Endothelial cell of umbilical vein (primary cell): Measurements from ENCODE around the gene COPS6.

Experiments
- CTCF ChIP-seq, 2 donors: IDR thresholded peaks; 1 replicate in 1 of 2; 2 replicates in 1 of 2; pipeline ENCODE4 v1.5.1; 2011; ENCODE audit warnings: low read length in 2 of 2, mild to moderate bottlenecking in 2 of 2, moderate library complexity in 2 of 2, control low read depth in 1 of 2, inconsistent platforms in 1 of 2, low read depth in 1 of 2; ENCODE audit not compliant: insufficient read depth in 1 of 2; ENCODE audit errors: extremely low read depth in 1 of 2
- EZH2 ChIP-seq: IDR thresholded peaks from 2 replicates; pipeline ENCODE4 v1.6.1; 2012; ENCODE audit warnings: borderline replicate concordance, low read depth, mild to moderate bottlenecking, moderate library complexity, low read length, inconsistent platforms; ENCODE audit not compliant: severe bottlenecking
- FOS ChIP-seq: IDR thresholded peaks from 2 replicates; pipeline ENCODE4 v1.6.1; 2011; ENCODE audit warnings: mild to moderate bottlenecking, low read length, moderate library complexity, borderline replicate concordance; ENCODE audit not compliant: insufficient read depth
- GATA2 ChIP-seq: IDR thresholded peaks from 2 replicates; pipeline ENCODE4 v1.7.0; 2011; ENCODE audit warnings: low read depth, mild to moderate bottlenecking, moderate library complexity, mixed read lengths, low read length; ENCODE audit not compliant: insufficient read length, insufficient read depth
- MAX ChIP-seq: IDR thresholded peaks from 2 replicates; pipeline ENCODE4 v1.6.1; 2011; ENCODE audit not compliant: insufficient read depth, insufficient read length
- MYC ChIP-seq: IDR thresholded peaks from one replicate; pipeline ENCODE4 v1.6.1; 2011; ENCODE audit warnings: mild to moderate bottlenecking, low read depth, low read length
- POLR2A ChIP-seq: IDR thresholded peaks from 2 replicates; pipeline ENCODE4 v1.6.1; 2012; ENCODE audit warnings: low read depth, mild to moderate bottlenecking, control low read depth, low read length
- POLR2AphosphoS5 ChIP-seq: IDR thresholded peaks from 2 replicates; pipeline ENCODE4 v1.6.1; 2012; ENCODE audit warnings: low read depth, mild to moderate bottlenecking, control low read depth, low read length, moderate library complexity; ENCODE audit not compliant: insufficient read depth

GRCh38 chr7:100077205-100077604 lies 11.6 kb upstream of the COPS6 start:
- TF ChIP-seq FOS (no peak), POLR2A (no peak), CTCF (IDR thresholded peaks at IDR 0.05; ENCODE audit: extremely low read depth in 1 of 2, insufficient read depth in 1 of 2, low read depth in 1 of 2, low read length in 2 of 2) (no peak), EZH2 (no peak), POLR2AphosphoS5 (no peak), MAX (no peak), GATA2 (no peak), MYC (no peak)
